Measurements from ENCODE around the gene PDCD11.

PDCD11 gene

DNA sequence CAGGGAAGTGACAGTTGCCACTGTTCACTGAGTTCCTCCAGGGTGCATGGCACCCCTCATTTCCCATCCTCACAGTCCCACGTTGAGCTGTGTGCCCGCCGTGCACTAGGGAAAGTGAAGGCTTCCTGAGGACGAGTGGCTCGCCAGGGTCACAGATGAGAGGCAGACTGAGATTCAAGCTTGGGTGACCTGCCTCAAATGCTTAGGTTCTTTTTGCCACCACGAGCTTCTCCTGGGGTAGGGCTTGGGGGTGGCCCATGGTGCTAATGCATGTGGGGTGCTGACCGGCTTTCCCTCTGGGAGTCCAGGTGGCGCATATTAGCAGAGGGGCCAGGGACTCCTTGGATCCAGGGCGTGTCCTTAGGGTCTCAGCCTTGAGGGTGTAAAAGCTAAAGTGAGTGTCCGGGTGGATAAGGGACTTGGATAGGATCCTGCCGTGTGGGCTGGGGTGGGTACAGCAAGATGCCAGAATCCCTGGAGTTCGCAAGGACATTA lies 53.8 kb downstream of the PDCD11 start:
- no peak for DNase-seq

DNA sequence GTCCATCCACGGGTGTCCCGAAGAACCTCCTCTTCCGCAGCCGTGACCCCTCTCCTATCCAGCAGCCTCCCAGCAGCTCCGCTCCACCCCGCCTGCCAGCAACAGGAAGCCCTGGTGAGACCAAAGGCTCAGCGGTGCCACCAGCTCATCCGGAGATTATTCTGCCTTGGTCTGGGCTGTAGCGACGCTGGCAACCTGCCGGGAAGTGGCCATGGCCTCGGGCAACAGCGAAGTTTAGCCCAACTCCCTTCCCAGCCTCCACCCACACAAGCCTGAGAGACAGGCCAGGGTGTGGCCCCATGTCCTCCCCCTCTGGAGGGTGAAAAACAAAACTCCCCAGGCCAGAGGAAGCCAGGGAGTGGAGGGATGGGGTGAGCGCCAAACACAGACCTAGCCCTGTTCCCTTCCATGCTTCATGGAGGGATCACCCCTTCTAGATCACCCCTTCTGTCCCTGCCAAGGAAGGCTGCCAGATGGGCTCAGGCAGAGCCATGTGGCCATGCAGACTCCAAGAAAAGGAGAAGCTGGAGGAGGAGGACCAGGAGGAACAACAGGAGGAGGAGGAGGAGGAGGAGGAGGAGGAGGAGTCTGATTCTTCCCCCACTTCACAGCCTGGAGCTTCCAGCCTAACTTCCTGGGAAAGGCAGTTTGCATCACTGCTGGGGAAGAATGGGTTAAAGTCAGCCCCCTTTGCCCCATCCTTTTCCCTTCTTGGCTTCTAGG lies 54.8 kb downstream of the PDCD11 start:
- DNase-seq = no peak

- DNase-seq = no peak
Measured at GRCh38 chr10:103451831-103452505, 55.5 kb downstream of the PDCD11 start, which contains the start of gene CALHM2. Gene CALHM2, minus strand, starts transcription at chr10:103452370. Its CDS starts 2,429 bp downstream, at chr10:103449941.

DNA sequence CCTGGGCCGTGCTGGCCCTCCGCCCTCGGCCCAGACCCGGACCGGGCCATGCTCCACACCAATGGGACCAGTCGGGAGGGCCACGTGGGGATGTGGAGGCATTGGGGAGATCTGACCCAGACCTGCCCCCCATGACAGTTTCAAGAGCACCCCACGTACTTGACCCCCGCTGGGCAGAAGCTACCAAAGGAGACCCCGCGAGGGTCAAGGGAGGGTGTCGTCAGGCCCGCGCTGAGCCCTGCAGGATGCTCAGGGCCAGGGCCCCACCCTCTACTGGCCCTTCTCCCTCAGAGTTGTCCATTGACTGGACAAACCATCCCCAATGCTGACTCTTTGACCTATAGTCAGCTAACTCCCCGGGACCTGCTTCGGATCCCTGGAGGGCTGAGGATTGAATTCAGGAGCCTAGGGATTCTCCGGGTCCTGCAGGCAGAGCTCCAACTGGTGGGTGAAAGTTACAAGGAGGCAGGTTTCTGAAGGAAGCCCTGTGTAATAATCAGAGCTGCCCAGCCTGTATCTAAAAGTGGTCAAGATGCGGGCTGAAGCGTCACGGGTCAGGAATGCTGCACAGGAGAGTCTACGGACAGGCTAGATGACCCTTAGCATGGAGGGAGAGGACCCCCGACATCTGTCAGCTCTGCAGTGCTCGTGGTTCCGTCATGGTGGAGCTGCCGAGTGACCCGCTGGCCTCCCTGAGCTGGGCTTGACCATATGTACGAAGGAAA lies 56.2 kb downstream of the PDCD11 start:
- DNase-seq = no peak

- DNase-seq = no peak
Measured at GRCh38 chr10:103454026-103454425, 57.6 kb downstream of the PDCD11 start.

- DNase-seq = no peak
Measured at GRCh38 chr10:103455235-103455634, 58.8 kb downstream of the PDCD11 start.

DNA sequence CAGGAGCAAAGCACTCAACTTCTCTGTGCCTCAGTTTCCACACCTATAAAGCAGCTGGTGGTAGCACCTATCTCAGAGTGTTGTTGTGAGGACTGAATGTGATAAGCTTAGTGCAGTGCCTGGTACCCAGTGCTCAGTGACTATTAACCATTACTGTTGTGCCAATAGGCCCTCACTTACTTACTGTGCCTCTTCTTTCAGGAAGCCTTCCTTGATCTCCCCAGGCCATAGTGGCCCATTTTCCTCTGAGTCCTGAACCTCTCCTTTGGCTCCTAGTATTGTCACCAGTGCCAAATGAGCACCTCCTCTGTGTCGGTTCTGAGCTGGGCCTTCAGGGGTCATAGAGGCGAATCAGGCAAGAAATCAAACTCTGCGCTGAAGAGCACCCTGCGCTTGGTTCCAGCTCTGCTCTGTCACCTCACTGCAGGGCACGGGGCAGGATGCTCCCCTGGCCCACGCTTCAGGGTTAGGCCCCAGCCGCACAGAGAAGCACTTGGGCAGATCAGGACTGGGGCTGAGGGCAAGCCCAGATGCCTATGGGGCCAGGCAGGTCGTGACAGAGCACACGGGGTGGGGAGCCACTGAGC lies 59.7 kb downstream of the PDCD11 start:
- DNase-seq = no peak

DNA sequence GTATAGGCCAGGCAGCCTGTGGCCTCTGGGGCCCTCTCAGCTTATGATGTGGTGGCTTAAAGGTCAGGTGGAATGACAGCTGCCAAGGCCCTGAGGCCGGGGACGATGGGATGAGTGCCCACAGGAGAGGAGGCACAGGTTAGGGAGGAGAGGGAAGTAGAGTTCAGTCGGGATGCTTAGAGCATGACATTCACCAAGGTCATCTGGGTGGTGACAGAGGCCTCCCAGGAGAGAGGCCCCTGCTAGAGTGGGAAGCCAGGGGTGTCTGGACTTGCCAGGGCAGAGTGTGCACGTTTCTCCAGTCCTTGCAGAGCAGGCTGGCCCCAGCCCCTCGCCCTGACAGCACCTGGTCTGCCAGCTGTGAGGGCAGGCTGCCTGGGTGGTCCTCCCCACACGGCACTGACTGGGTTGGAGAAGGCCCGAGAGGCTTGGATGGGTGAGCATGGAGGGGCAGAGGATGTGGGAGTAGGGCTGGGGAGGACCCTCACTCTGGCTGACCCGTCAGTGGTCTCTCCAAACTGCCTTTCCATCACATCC lies 60.8 kb downstream of the PDCD11 start:
- DNase-seq = no peak

- no peak for DNase-seq
Measured at GRCh38 chr10:103457896-103458583, 61.6 kb downstream of the PDCD11 start.

DNA sequence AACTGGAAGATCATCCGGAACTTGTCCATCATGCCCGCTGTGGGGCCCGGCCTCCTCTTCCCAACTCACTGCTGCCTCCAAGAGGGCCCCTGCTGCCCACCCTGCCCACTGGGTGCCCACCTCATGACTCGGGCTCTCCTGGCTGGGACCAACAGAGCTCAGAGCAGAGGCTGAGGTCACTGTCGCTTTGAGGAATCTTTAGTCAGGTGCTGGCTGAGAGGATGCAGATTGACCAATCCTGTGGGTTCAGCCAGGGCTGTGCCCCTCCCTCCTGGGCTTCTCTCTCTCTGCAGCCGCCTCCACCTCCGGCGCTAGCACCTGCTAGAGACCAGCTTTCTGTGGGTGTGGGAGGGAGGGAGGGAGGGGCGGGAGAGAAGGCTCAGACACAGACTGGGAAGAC lies 62.3 kb downstream of the PDCD11 start, which contains the start of gene CALHM1:
TSS of gene CALHM1 (minus strand) at position 181 of the 400 bp plus-strand sequence. CDS start at position 32, 149 bp downstream.
- DNase-seq = no peak

- DNase-seq = no peak
Measured at GRCh38 chr10:103459615-103460014, 63.2 kb downstream of the PDCD11 start.

DNA sequence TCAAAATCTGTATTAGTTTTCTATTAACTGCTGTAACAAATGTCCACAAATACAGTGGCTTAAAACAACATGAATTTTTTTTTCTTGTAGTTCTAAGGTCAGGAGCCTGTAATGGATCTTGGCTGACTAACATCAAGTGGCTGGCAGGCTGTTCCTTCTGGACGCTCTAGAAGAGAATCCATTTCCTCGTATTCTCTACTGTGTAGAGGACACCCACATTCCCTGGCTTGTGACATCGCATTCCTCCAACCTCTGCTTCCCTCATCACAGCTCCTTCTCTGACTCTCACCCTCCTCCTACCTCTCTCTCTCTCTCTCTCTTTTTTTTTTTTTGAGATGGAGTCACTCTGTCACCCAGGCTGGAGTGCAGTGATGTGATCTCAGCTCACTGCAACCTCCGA lies 67.1 kb downstream of the PDCD11 start:
- DNase-seq = no peak

DNA sequence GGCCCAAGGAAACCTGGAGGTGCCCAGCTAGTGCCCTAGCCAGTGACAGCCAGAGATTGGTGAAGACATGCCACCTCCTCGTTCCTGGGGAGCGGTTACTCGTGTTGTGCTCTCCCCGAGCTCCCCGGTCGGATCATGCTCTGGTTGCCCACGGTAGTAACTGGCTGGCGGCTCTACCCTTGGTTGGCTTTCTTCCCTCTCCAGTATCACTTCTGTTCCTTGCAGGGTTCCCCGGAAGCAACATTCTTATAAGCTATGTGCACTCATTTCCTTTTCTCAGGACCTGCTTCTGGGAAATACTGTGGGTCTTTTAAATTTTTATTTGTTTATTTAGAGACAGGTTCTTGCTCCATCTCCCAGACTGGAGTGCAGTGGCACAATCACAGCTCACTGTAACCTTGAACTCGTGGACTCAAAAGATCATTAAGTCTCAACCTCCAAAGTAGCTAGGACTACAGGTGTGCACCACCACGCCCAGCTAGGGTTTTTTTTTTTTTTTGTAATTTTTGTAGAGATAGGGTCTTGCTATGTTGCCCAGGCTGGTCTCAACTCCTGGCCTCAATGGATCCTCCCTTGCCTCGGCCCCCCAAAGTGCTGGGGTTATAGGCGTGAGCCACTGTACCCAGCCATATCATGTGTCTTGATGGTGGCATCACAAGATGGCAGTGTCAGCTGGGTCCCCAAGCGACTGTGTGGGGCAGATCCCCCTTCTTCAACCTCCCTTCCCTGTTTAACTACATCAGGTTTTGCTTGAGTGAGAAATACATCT lies 69.2 kb downstream of the PDCD11 start:
- DNase-seq = no peak

- DNase-seq = no peak
Measured at GRCh38 chr10:103466734-103467133, 70.3 kb downstream of the PDCD11 start.

- no peak for DNase-seq
Measured at GRCh38 chr10:103467406-103467805, 71.0 kb downstream of the PDCD11 start.

GRCh38 chr10:103469201-103469600 lies 72.8 kb downstream of the PDCD11 start:
- no peak for DNase-seq

GRCh38 chr10:103470761-103471653 lies 74.6 kb downstream of the PDCD11 start:
- no peak for DNase-seq

GRCh38 chr10:103472005-103472404 lies 75.6 kb downstream of the PDCD11 start:
- DNase-seq = no peak

GRCh38 chr10:103473261-103473671 lies 76.8 kb downstream of the PDCD11 start:
- no peak for DNase-seq

DNA sequence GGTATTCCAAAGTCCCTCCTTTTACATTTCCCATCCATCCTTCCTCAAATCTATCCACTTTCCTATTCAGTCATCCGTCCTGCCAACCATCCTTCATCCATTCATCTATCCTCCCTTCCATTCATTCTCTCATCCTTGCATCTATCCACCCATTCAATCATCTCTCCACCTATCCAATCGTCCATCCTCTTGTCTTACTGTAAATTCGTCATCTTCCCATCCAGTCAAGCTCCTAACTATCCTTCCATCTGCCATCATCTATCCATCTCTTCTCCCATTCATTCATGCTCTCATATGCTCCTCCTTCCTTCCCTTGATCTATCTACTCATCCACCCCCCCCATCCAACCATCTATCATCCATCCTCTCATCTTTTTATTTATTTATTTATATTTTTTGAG lies 77.7 kb downstream of the PDCD11 start:
- no peak for DNase-seq
